ENCODE data around the gene KCNJ15.

DNA sequence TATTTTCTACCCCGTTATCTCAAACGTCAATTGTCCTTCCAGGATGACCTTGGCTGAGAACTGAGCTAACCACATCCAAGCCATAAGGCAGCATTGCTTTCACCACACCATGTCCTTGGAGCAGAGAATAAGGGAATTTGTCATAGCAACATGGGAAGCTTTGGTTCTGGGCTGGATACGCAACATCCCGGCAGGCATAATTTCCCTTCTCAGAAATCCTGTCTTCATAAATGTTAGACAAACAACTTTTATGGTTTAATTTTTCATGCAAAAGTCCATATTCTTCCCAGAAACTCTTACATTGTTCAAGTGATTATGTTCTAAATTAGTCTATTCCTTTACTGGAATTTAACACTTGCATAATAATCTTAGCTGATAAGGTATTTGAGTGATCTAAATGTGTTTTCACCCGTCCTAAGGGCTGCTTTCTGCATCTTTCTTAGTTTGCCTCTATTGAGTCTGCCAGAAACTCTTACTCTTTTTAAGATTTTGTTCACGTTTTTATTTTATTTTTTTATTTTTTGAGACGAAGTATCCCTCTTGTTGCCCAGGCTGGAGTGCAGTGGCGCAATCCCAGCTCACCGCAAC lies 51.8 kb downstream of the KCNJ15 start:
- no peak for TF ChIP-seq EGR1 (IDR thresholded peaks at IDR 0.05; ENCODE audit: low read depth)
- TF ChIP-seq, protein P1, sequence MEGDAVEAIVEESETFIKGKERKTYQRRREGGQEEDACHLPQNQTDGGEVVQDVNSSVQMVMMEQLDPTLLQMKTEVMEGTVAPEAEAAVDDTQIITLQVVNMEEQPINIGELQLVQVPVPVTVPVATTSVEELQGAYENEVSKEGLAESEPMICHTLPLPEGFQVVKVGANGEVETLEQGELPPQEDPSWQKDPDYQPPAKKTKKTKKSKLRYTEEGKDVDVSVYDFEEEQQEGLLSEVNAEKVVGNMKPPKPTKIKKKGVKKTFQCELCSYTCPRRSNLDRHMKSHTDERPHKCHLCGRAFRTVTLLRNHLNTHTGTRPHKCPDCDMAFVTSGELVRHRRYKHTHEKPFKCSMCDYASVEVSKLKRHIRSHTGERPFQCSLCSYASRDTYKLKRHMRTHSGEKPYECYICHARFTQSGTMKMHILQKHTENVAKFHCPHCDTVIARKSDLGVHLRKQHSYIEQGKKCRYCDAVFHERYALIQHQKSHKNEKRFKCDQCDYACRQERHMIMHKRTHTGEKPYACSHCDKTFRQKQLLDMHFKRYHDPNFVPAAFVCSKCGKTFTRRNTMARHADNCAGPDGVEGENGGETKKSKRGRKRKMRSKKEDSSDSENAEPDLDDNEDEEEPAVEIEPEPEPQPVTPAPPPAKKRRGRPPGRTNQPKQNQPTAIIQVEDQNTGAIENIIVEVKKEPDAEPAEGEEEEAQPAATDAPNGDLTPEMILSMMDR (IDR thresholded peaks at IDR 0.05 in 2 of 3, conservative IDR thresholded peaks at IDR 0.05 in 1 of 3; ENCODE audit: borderline replicate concordance in 1 of 3, insufficient read depth in 1 of 3, low read depth in 2 of 3, low read length in 2 of 3) = no peak
- TF ChIP-seq TCF7L2 (IDR thresholded peaks at IDR 0.05; ENCODE audit: borderline replicate concordance, extremely low read depth, insufficient read depth, insufficient read length) = no peak
- no peak for TF ChIP-seq CEBPB (IDR thresholded peaks at IDR 0.05; ENCODE audit: low read depth)

Measured in HCT116 (cell line).